Left colon (tissue), 2 donors: ENCODE data around the gene CAPN5. TPM values are rescaled to one million over a fixed set of nuclear protein-coding genes. Genes with fewer than 3 reads are reported as not detected.

Experiments
- ATAC-seq: fragments of 200-7000 bp; cut with Tn5 transposase; one replicate; pipeline ENCODE4 v1.9.1; 2020; ENCODE audit warnings: mild to moderate bottlenecking, moderate library complexity
- DNase-seq, 2 donors: peaks; one replicate each; pipeline ENCODE4 v3.0.0-alpha.2; 2020
- intact Hi-C, 2 donors: fragments of 100-400 bp; cut with DNase I in 1 of 2; cut with micrococcal nuclease in 1 of 2; formaldehyde crosslinking; loops; one replicate each; pipeline versions ENCODE4 v1.11.2 to v1.14.0; 2022; cut with DNase I, micrococcal nuclease
- total RNA-seq, 2 donors: library from RNA; stranded (reverse); fragmentation: NEBNext Ultra II Directional; extraction: Animal tissue kit (Norgen Biotek cat#: 25700); gene quantifications; one replicate each; pipeline ENCODE4 v1.2.1, GENCODE V29; 2021
- donor health status: DM: no; HTN: no; CAD: no.
- donor health status: DM: yes; HTN: yes; CAD: no.

CAPN5 gene
- total RNA-seq, 2 donors from 2014 or later, result 219 to 339 TPM

GRCh38 chr11:77073328-77074001, 6.7 kb downstream of the CAPN5 start:
- ATAC-seq (peak; percentile 72), DNase-seq (peak; percentile 87 to 96)
- intact Hi-C loops, result no loop called here

- intact Hi-C loops, result no loop called here
- ATAC-seq, result peak; percentile 47
- DNase-seq, result peak; percentile 77 to 83
Observed at GRCh38 chr11:77074205-77074604, 7.4 kb downstream of the CAPN5 start.

- ATAC-seq (peak; percentile 1), DNase-seq (peak in 1 of 2 donors; percentile 43)
- intact Hi-C loops, result no loop called here
Observed at GRCh38 chr11:77074626-77075221, 8.0 kb downstream of the CAPN5 start.

GRCh38 chr11:77075425-77075905, 8.7 kb downstream of the CAPN5 start:
- DNase-seq (peak; percentile 64 to 84), ATAC-seq (peak; percentile 73)
- intact Hi-C loops, result no loop called here

- no peak for DNase-seq
- intact Hi-C loops, result no loop called here
- ATAC-seq, result no peak
Observed at GRCh38 chr11:77079666-77080065, 12.9 kb downstream of the CAPN5 start.

- no peak for ATAC-seq
- intact Hi-C loops, result no loop called here
- DNase-seq, result peak in 1 of 2 donors; percentile 23
Observed at GRCh38 chr11:77080643-77081210, 14.0 kb downstream of the CAPN5 start.

GRCh38 chr11:77081381-77081851, 14.6 kb downstream of the CAPN5 start:
- ATAC-seq, result no peak
- intact Hi-C loops, result no loop called here
- no peak for DNase-seq

- peak; percentile 23 for ATAC-seq
- intact Hi-C loops, result no loop called here
Observed at GRCh38 chr11:77081976-77082836, 15.4 kb downstream of the CAPN5 start.

GRCh38 chr11:77082838-77083565, 16.2 kb downstream of the CAPN5 start:
- ATAC-seq (peak; percentile 28), DNase-seq (peak; percentile 66 to 80)
- intact Hi-C loops, result no loop called here

More at GRCh38 chr11:77081976-77082836, 15.4 kb downstream of the CAPN5 start:
- DNase-seq, result peak; percentile 30 to 34

- intact Hi-C loops, result no loop called here
- DNase-seq, result peak; percentile 6 to 31
- ATAC-seq, result no peak
Observed at GRCh38 chr11:77083566-77084245, 16.9 kb downstream of the CAPN5 start.

- DNase-seq (peak; percentile 9 to 27), ATAC-seq (no peak)
- intact Hi-C loops, result no loop called here
Observed at GRCh38 chr11:77084581-77085191, 17.9 kb downstream of the CAPN5 start.

GRCh38 chr11:77085652-77086051, 18.9 kb downstream of the CAPN5 start:
- ATAC-seq (no peak), DNase-seq (peak; percentile 5 to 21)
- intact Hi-C loops, result no loop called here

- DNase-seq, result peak; percentile 83 to 93
- peak; percentile 73 for ATAC-seq
- intact Hi-C loops, result no loop called here
Observed at GRCh38 chr11:77086521-77087472, 20.0 kb downstream of the CAPN5 start.

GRCh38 chr11:77087723-77088225, 21.0 kb downstream of the CAPN5 start:
- intact Hi-C loops, result loop anchor here in 1 of 2 donors (2.0 kb wide), 1 partner anchor 41 kb away; no protein-coding TSS in a partner anchor
- ATAC-seq (no peak), DNase-seq (peak; percentile 15 to 25)

- intact Hi-C loops, result loop anchor here in 1 of 2 donors (2.0 kb wide), 1 partner anchor 42 kb away; no protein-coding TSS in a partner anchor
- ATAC-seq (peak; percentile 40), DNase-seq (peak; percentile 57 to 77)
Observed at GRCh38 chr11:77088236-77089003, 21.6 kb downstream of the CAPN5 start.
